HUES64 (cell line): ENCODE data around the gene PIGO.

Source experiments
- H3K27ac ChIP-seq: 2 replicates; pipeline ENCODE4 v1.7.0; 2013; ENCODE audit warnings: low read depth, low read length, inconsistent platforms
- H3K27me3 ChIP-seq: 2 replicates; pipeline ENCODE4 v1.6.1; 2013; ENCODE audit warnings: mild to moderate bottlenecking, low read length; ENCODE audit not compliant: insufficient read depth
- H3K36me3 ChIP-seq: 2 replicates; pipeline ENCODE4 v1.6.1; 2013; ENCODE audit warnings: mild to moderate bottlenecking, low read length; ENCODE audit not compliant: insufficient read depth
- H3K4me1 ChIP-seq: 2 replicates; pipeline ENCODE4 v1.6.1; 2013; ENCODE audit warnings: mild to moderate bottlenecking, low read length, moderate library complexity; ENCODE audit not compliant: insufficient read depth
- H3K4me3 ChIP-seq: 2 replicates; pipeline ENCODE4 v1.5.1; 2013; ENCODE audit warnings: mild to moderate bottlenecking, low read length, moderate library complexity
- H3K9ac ChIP-seq: 2 replicates; pipeline ENCODE4 v1.6.1; 2013; ENCODE audit warnings: mild to moderate bottlenecking, low read depth, low read length
- H3K9me3 ChIP-seq: 2 replicates; pipeline ENCODE4 v1.6.1; 2013; ENCODE audit warnings: low read depth, low read length; ENCODE audit not compliant: insufficient read depth
- WGBS: fragments of 150-250, 120-280 bp; methylation state at CpG from one replicate; pipeline ENCODE4 v1.1.7; 2013; ENCODE audit warnings: missing lambda C conversion rate; 5-methylcytosine and 5-hydroxymethylcytosine counted together

The PIGO gene

DNA sequence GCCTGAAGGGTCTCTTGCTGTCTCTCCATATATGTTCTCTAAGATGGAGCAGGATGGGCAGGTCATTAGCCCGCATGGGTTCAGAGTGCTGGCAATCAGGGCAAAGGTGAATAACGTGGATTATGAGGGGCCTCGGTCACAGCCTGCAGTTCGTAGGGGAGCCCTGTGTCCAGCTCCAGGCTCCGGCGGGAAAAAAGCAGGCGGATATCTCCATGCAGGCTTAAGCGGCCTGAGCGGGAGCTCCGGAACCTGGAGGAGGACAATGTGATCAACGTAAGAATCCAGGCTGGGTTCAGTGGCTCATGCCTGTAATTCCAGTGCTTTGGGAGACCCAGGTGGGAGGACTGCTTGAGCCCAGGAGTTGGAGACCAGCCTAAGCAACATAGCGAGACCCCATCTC, 8.7 kb upstream of the PIGO start:
- H3K4me3 ChIP-seq: no peak overlapping the region
- H3K27me3 ChIP-seq: no peaks in the 10 kb centered on the region
- H3K4me1 ChIP-seq: peaks cover 16% of the 10 kb centered on the region; the same call in 1 of the 2 replicates
- no peaks in the 10 kb centered on the region for H3K9me3 ChIP-seq
- 95% methylated on average over 11 of the region's 12 CpGs for WGBS
- no peak overlapping the region for H3K9ac ChIP-seq
- H3K27ac ChIP-seq: no peak overlapping the region
- peaks cover 39% of the 10 kb centered on the region for H3K36me3 ChIP-seq

DNA sequence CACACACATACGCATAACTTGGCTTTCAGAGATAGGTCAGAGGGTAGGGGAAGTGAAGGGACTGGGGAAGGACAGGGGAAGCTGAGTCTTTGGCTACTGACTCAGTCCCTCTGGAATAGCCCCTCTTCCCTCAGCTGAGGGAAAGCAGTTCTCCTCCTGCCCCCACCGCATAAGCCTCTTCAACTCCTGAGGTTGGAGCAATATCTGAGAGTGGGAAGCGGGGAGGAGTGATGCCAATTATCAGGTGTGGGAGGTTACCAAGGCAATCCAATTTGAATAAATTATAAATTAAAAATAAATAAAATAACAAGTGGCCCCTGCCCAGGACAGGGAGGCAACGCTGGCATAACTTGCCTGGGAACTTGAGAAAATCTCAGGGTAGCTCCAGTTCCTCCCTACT, 8.2 kb upstream of the PIGO start:
- Histone ChIP-seq H3K36me3 (peaks cover 44% of the 10 kb centered on the region), H3K4me3 (no peak overlapping the region), H3K9ac (peak overlapping the region; percentile 92; the same call in 1 of the 2 replicates), H3K27me3 (no peaks in the 10 kb centered on the region), H3K27ac (no peak overlapping the region), H3K9me3 (no peaks in the 10 kb centered on the region), H3K4me1 (peaks cover 15% of the 10 kb centered on the region; the same call in 1 of the 2 replicates)
- 87% methylated on average over 3 of the region's 4 CpGs for WGBS

DNA sequence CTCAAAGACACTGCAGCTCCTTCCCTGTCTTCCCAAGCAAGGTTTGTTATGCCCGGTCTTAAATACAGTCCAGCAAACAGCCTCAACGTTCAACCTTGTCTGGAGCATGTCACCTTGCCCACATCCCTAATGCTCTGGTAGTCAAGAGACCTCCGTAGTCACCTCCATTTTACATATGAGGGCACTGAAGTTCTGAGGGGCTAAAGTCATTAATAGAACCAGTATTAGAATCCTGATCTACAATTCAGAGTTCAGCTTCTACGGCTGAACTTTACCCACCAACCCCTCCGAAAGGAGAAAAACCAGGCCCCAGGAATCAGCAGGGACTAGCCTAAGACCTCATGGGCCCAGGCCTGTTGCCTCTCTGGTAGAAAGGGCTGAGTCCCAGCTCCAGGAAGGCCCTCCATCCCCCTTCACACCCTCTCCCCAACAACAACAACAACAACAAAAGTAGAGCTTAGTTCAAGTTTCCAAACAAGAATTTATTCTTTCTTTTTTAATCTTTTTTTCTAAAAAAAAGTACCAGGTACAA, 7.3 kb upstream of the PIGO start:
- H3K27ac ChIP-seq: peak overlapping the region; percentile 86
- H3K4me1 ChIP-seq: peaks cover 15% of the 10 kb centered on the region; the same call in 1 of the 2 replicates
- no peaks in the 10 kb centered on the region for H3K27me3 ChIP-seq
- peaks cover 48% of the 10 kb centered on the region for H3K36me3 ChIP-seq
- 27% methylated on average over 5 of the region's 5 CpGs for WGBS
- peak overlapping the region; percentile 83 for H3K4me3 ChIP-seq
- no peaks in the 10 kb centered on the region for H3K9me3 ChIP-seq
- peak overlapping the region; percentile 92 for H3K9ac ChIP-seq

DNA sequence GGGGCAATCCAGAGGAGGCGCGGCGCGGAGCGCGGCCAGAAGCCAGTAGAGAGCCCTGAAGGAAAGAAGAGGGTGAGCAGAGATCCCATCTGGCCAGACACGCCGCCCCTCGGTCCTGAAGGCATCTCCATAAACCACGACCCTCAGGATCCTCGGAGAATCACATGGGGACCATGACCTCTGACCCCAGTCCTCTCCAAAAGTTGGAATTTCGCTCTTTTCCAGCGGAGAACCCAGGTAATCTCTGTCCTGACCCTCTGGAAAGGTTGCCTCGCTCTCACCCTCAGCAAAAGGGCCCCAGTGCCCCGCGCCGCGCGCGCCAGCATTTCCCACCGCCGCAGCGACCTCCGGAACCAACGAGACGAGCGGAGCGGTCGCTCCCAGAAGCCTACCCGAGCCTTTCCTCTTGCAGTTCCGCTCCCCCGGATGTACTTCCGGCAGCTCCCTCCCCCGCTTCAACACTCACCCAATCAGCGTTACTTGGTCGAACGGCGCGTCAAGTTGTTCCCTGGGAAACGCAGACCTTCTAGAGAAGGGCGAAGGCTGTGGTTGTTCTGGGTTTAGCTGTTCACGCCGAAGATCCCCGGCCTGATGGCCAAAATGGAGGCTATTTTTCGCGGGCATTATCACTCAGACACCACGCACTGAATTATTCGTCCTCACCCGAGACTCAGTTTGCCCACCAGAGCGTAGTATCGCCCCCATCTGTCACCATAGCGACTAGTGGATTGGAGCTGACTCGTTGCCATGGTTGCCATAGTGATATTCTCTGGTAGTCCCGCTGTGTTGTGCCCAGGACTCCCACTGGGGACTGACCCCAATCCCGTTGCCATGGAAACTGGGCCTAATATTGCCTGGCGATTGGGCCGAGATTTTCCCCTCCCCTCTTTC, 6.6 kb upstream of the PIGO start, which contains the start of gene STOML2:
STOML2 (minus strand) TSS at position 363 of the 891 bp plus-strand sequence; CDS start at position 326, 37 bp downstream.
- Histone ChIP-seq H3K36me3 (peaks cover 48% of the 10 kb centered on the region), H3K27me3 (no peaks in the 10 kb centered on the region), H3K27ac (peak within 1 kb of the TSS; percentile 86), H3K4me1 (peaks cover 15% of the 10 kb centered on the region; the same call in 1 of the 2 replicates), H3K9me3 (no peaks in the 10 kb centered on the region), H3K4me3 (peak within 1 kb of the TSS; percentile 83), H3K9ac (peak within 1 kb of the TSS; percentile 92)
- WGBS: under 1% methylated on average over 57 of the region's 57 CpGs

DNA sequence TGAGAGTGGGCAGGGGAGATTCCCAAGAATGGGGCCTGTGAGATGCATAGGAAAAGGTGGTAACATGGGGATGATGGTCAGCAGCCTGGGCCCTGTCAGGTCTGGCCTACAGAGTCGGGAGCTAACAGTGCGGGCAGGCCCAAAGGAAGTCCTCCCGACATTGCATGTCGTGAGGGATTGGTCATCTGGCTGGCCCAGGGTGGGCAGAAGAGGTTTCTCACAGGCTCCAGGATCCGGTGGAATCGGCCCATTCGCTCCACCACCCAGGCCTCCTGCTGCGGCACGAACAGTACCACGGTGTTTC, 6.0 kb upstream of the PIGO start:
- H3K9me3 ChIP-seq: no peaks in the 10 kb centered on the region
- H3K4me1 ChIP-seq: peaks cover 15% of the 10 kb centered on the region; the same call in 1 of the 2 replicates
- H3K36me3 ChIP-seq: peaks cover 48% of the 10 kb centered on the region
- peak overlapping the region; percentile 92 for H3K9ac ChIP-seq
- H3K27ac ChIP-seq: peak overlapping the region; percentile 86
- peak overlapping the region; percentile 83 for H3K4me3 ChIP-seq
- WGBS: 7% methylated on average over 10 of the region's 10 CpGs
- H3K27me3 ChIP-seq: no peaks in the 10 kb centered on the region

DNA sequence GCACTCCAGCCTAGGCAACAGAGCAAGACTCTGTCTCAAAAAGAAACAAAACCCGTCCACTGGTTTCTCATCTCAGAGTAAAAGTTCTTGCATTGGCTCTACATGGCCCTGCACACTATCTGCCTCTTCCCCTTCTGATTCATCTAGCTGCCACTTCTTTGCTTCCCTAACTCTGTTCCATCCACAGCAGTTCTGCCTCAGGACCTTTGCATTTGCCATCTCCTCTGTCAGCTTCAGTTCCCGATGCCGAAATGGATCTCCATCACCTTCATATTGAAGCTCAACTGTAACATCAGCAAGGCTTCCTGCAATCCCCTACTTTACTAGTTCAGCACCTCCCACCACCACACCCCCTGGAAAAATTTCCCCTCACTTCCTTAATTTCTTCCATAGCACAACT, 1.2 kb upstream of the PIGO start:
- Histone ChIP-seq H3K9ac (no peak overlapping the region), H3K27me3 (no peaks in the 10 kb centered on the region), H3K36me3 (peaks cover 42% of the 10 kb centered on the region), H3K27ac (no peak overlapping the region), H3K9me3 (no peaks in the 10 kb centered on the region), H3K4me3 (no peak overlapping the region), H3K4me1 (peaks cover 6% of the 10 kb centered on the region; the same call in 1 of the 2 replicates)
- 92% methylated on average over 3 of the region's 3 CpGs for WGBS

DNA sequence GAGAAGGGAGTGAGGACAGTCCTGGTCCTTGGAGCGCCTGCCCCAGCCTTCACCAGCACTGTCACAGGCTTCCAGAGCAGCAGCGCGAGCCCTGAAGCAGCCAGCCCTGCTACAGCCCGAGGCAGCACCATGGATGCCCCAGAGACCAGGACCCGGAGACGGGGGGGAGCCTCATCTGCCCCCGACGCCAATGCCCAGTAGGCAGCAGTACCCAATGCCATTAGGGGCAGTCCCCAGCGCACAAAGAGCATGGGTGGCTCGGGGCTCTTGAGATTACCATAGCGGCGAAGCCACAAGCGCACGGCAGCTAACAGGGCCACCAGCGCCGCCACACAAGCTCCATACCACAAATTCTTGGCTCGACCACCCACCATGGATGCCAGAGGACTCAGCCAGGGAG, 4.9 kb downstream of the PIGO start:
- 95% methylated on average over 17 of the region's 17 CpGs for WGBS
- H3K9ac ChIP-seq: no peak overlapping the region
- peaks cover 66% of the 10 kb centered on the region for H3K36me3 ChIP-seq
- no peak overlapping the region for H3K27ac ChIP-seq
- H3K27me3 ChIP-seq: no peaks in the 10 kb centered on the region
- no peaks in the 10 kb centered on the region for H3K9me3 ChIP-seq
- no peak overlapping the region for H3K4me3 ChIP-seq
- H3K4me1 ChIP-seq: no peaks in the 10 kb centered on the region

DNA sequence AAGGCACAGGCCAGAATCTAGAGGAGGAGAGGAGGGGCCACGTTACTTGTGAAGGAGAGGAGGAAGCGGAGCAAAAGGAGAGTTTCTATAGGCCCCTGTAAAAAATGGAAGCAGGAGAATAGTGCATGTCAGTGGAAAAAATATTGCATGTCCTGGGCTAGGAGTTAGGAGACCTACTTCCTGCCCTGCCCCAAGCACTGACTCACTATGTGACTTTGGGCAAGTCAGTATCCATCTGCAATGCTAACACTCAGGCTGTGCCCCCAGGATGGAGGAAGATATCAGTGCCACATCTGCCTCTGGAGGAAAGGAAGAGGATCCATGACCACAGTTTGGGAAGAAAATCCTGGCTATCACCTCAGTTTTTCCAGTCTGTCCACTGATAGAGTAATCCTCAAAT, 7.0 kb downstream of the PIGO start:
- Histone ChIP-seq H3K27ac (no peak overlapping the region), H3K36me3 (peaks cover 69% of the 10 kb centered on the region), H3K9ac (no peak overlapping the region), H3K4me3 (no peak overlapping the region), H3K4me1 (no peaks in the 10 kb centered on the region), H3K9me3 (no peaks in the 10 kb centered on the region), H3K27me3 (no peaks in the 10 kb centered on the region)
- WGBS: 91% methylated on average over 2 of the region's 2 CpGs

DNA sequence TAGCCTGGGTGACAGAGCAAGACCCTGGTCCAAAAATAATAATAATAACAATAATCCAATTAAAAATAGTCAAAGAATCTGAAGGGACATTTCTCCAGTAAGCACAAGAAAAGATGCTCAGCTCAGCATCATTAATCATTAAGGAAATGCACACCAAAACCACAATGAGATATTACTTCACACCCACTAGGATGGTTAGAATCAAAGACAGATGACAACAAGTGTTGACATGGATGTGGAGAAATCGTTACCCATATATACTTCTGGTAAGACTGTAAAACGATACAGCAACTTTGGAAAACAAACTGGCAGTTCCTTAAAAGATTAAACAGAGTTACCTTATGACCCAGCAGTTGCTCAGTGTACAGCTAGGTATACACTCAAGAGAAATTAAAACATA, 11.3 kb downstream of the PIGO start:
- no peaks in the 10 kb centered on the region for H3K4me1 ChIP-seq
- no peak overlapping the region for H3K27ac ChIP-seq
- no peaks in the 10 kb centered on the region for H3K9me3 ChIP-seq
- no peak overlapping the region for H3K4me3 ChIP-seq
- H3K36me3 ChIP-seq: peaks cover 29% of the 10 kb centered on the region
- 100% methylated on average over 2 of the region's 2 CpGs for WGBS
- H3K27me3 ChIP-seq: no peaks in the 10 kb centered on the region
- H3K9ac ChIP-seq: no peak overlapping the region

DNA sequence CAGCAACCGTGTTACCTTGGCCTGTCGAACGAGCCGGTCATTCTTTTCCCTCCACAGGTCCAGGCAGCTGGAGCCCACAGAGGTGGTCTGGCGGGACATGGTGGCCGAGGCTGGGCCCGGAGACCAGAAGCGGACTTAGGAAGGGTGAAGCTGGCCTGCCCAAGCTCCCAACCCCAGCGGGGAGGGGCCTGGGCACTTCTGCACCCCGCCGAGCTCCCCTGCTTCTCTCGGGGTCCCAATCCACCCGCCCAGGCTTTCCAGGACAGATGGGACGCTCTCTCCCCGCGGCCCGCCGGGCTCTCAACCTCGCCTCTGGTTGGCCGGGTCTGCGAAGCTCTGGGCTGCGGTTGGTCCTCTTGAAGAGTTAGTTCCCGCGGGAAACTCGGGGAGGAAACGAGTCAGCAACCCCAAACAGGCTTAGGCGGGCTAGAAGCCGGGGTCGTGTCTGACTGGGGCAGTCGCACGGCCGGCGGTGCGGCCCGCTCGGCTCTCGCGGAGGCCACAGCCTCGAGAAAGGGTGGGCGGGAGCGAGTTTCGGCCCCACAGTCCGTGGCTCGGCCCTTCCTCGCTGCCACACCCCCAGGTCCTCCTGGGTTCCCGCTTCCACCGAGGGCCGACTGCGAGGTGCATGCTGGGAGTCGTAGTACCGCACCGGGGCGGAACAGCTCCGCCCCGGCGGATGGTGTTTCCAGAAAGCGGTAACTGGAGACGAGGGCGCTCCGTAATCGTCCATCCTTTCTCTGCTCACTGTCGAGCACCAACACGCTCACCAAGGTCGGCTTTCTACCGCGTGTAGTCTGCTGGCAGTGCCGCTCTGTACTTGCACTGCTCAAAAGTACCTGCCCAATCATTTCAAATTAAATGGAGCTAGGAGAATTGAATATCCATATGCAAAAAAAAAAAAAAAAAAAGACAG, 16.7 kb downstream of the PIGO start, which contains the start of gene FANCG:
FANCG (minus strand) TSS at position 517 of the 916 bp plus-strand sequence; CDS start at position 99, 418 bp downstream.
- H3K9ac ChIP-seq: peak within 1 kb of the TSS; percentile 96
- under 1% methylated on average over 66 of the region's 67 CpGs for WGBS
- H3K27me3 ChIP-seq: no peaks in the 10 kb centered on the region
- peak within 1 kb of the TSS; percentile 96 for H3K4me3 ChIP-seq
- H3K27ac ChIP-seq: peak within 1 kb of the TSS; percentile 93
- peaks cover 34% of the 10 kb centered on the region for H3K36me3 ChIP-seq
- peaks cover 6% of the 10 kb centered on the region; the same call in 1 of the 2 replicates for H3K4me1 ChIP-seq
- H3K9me3 ChIP-seq: no peaks in the 10 kb centered on the region
